ENCODE measurements around the gene RASA3.
"Not testable (repeated sequence)": the region's sequence is repeated elsewhere in the genome, so short reads cannot be mapped to it uniquely, and the experiment has no call there.

RASA3 gene

GRCh38 chr13:114102131-114102520 lies 30.3 kb downstream of the RASA3 start:
- no peak for DNase-seq (ENCODE audit: low read depth in 4 of 4, low spot score in 1 of 4)

GRCh38 chr13:114101358-114102130 lies 30.9 kb downstream of the RASA3 start:
- no peak for DNase-seq (ENCODE audit: low read depth in 4 of 4, low spot score in 1 of 4)

GRCh38 chr13:114100446-114101357 lies 31.7 kb downstream of the RASA3 start:
- DNase-seq (ENCODE audit: low read depth in 4 of 4, low spot score in 1 of 4) = no peak

GRCh38 chr13:114099918-114100445 lies 32.4 kb downstream of the RASA3 start:
- no peak for DNase-seq (ENCODE audit: low read depth in 4 of 4, low spot score in 1 of 4)

- no peak for DNase-seq (ENCODE audit: low read depth in 4 of 4, low spot score in 1 of 4)
Measured at GRCh38 chr13:114099191-114099590, 33.2 kb downstream of the RASA3 start.

- DNase-seq (ENCODE audit: low read depth in 4 of 4, low spot score in 1 of 4) = not testable (repeated sequence)
Measured at GRCh38 chr13:114098689-114099056, 33.8 kb downstream of the RASA3 start.

- DNase-seq (ENCODE audit: low read depth in 4 of 4, low spot score in 1 of 4) = no peak
Measured at GRCh38 chr13:114097893-114098688, 34.3 kb downstream of the RASA3 start.

- DNase-seq (ENCODE audit: low read depth in 4 of 4, low spot score in 1 of 4) = no peak
Measured at GRCh38 chr13:114097212-114097892, 35.1 kb downstream of the RASA3 start.

- DNase-seq (ENCODE audit: low read depth in 4 of 4, low spot score in 1 of 4) = no peak
Measured at GRCh38 chr13:114096811-114097211, 35.6 kb downstream of the RASA3 start.

- no peak for DNase-seq (ENCODE audit: low read depth in 4 of 4, low spot score in 1 of 4)
Measured at GRCh38 chr13:114096031-114096485, 36.4 kb downstream of the RASA3 start.

- no peak for DNase-seq (ENCODE audit: low read depth in 4 of 4, low spot score in 1 of 4)
Measured at GRCh38 chr13:114095486-114095885, 36.9 kb downstream of the RASA3 start.

GRCh38 chr13:114093118-114093517 lies 39.3 kb downstream of the RASA3 start:
- DNase-seq (ENCODE audit: low read depth in 4 of 4, low spot score in 1 of 4) = no peak

GRCh38 chr13:114092468-114092867 lies 40.0 kb downstream of the RASA3 start:
- no peak for DNase-seq (ENCODE audit: low read depth in 4 of 4, low spot score in 1 of 4)

GRCh38 chr13:114090476-114090875 lies 41.9 kb downstream of the RASA3 start:
- no peak for DNase-seq (ENCODE audit: low read depth in 4 of 4, low spot score in 1 of 4)

- DNase-seq (ENCODE audit: low read depth in 4 of 4, low spot score in 1 of 4) = no peak
Measured at GRCh38 chr13:114089751-114090400, 42.5 kb downstream of the RASA3 start.

- DNase-seq (ENCODE audit: low read depth in 4 of 4, low spot score in 1 of 4) = no peak
Measured at GRCh38 chr13:114089341-114089740, 43.1 kb downstream of the RASA3 start.

GRCh38 chr13:114088863-114089262 lies 43.6 kb downstream of the RASA3 start:
- DNase-seq (ENCODE audit: low read depth in 4 of 4, low spot score in 1 of 4) = no peak

GRCh38 chr13:114088234-114088633 lies 44.2 kb downstream of the RASA3 start:
- DNase-seq (ENCODE audit: low read depth in 4 of 4, low spot score in 1 of 4) = no peak

- DNase-seq (ENCODE audit: low read depth in 4 of 4, low spot score in 1 of 4) = no peak
Measured at GRCh38 chr13:114087430-114087829, 45.0 kb downstream of the RASA3 start.

All from stimulated activated CD4-positive, alpha-beta T cell treated with anti-CD3 and anti-CD28 coated beads, Interleukin-1b, Interleukin-23, amount 100 ng/mL, for 24 hours (primary cell).